ENCODE results near the gene BRCA2. TPM values are rescaled to one million over a fixed set of nuclear protein-coding genes. Genes with fewer than 3 reads are reported as not detected.
A peak's percentile ranks its signal among the peaks of the same experiment; 100 is the strongest.

The BRCA2 gene
- total RNA-seq, 1 experiment from 2014 or later, result 22.9 TPM

- Histone ChIP-seq H3K9me3 (replicated peaks) (0 out of 2 replicates have a peak, but pooled peaks cover 5% of the 10 kb centered on the region), H3K27me3 (no peaks in the 10 kb centered on the region), H3K4me3 (no peak overlapping the region), H3K27ac (no peak overlapping the region), H3K36me3 (no peaks in the 10 kb centered on the region), H3K4me1 (0 out of 2 replicates have a peak, but pooled peaks cover 1% of the 10 kb centered on the region)
- DNase-seq, result no peak
Measured at GRCh38 chr13:32423592-32423991, 108.3 kb downstream of the BRCA2 start.

GRCh38 chr13:32425158-32425557 lies 109.8 kb downstream of the BRCA2 start:
- Histone ChIP-seq H3K36me3 (no peaks in the 10 kb centered on the region), H3K4me3 (no peak overlapping the region), H3K4me1 (peaks cover 11% of the 10 kb centered on the region; the same call in 1 of the 2 replicates), H3K9me3 (replicated peaks) (no peaks in the 10 kb centered on the region), H3K27me3 (no peaks in the 10 kb centered on the region), H3K27ac (no peak overlapping the region)
- DNase-seq, result no peak

DNA sequence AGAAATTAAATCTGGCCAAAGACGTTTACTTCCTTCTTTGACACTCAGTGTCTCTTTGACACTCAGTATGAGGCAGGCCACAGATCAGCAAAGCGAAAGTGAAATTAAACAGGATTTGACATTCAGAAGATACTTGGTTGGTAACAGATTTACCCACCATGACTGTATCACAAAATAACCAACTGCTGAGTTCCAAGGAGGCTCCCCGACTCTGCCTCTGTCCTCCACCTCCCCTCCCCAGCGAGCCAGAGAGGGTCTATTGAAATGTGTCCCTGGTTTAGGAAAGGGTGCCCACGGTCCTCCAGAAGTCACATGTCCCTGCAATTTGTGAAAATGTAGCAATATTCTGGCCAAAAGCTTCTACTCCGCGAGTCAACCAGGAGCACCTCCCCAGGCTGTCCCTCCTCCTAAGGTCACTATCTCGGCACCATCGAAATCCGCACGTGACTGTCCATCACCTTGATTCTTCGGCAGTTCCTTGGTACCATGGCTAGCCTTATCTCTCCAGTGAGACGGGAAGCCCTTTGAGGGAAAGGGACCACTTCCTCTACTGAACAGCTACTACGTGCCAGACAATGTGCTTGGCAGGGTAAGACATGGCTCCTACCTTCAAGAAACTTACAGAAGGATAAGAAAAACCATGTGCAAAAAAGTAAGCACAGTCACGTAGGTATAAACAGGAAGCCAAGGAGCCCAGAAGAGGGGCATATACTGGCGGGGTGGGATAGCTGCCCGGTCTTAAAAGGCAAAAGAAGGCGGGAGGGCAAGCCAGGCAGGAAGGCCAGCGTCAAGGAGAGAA lies 111.1 kb downstream of the BRCA2 start:
- no peak for DNase-seq
- H3K4me3 ChIP-seq, result peak overlapping the region; percentile 91
- peak overlapping the region; percentile 56; the same call in 1 of the 2 replicates for H3K27ac ChIP-seq
- H3K4me1 ChIP-seq, result peaks cover 13% of the 10 kb centered on the region; the same call in 1 of the 2 replicates
- no peaks in the 10 kb centered on the region for H3K9me3 ChIP-seq (replicated peaks)
- no peaks in the 10 kb centered on the region for H3K36me3 ChIP-seq
- H3K27me3 ChIP-seq, result no peaks in the 10 kb centered on the region

GRCh38 chr13:32426990-32427851 lies 111.9 kb downstream of the BRCA2 start:
- no peaks in the 10 kb centered on the region for H3K27me3 ChIP-seq
- peak overlapping the region; percentile 91 for H3K4me3 ChIP-seq
- peaks cover 13% of the 10 kb centered on the region; the same call in 1 of the 2 replicates for H3K4me1 ChIP-seq
- no peaks in the 10 kb centered on the region for H3K36me3 ChIP-seq
- peak overlapping the region; percentile 56 for H3K27ac ChIP-seq
- H3K9me3 ChIP-seq (replicated peaks), result no peaks in the 10 kb centered on the region
- DNase-seq, result peak; percentile 66 to 71

DNA sequence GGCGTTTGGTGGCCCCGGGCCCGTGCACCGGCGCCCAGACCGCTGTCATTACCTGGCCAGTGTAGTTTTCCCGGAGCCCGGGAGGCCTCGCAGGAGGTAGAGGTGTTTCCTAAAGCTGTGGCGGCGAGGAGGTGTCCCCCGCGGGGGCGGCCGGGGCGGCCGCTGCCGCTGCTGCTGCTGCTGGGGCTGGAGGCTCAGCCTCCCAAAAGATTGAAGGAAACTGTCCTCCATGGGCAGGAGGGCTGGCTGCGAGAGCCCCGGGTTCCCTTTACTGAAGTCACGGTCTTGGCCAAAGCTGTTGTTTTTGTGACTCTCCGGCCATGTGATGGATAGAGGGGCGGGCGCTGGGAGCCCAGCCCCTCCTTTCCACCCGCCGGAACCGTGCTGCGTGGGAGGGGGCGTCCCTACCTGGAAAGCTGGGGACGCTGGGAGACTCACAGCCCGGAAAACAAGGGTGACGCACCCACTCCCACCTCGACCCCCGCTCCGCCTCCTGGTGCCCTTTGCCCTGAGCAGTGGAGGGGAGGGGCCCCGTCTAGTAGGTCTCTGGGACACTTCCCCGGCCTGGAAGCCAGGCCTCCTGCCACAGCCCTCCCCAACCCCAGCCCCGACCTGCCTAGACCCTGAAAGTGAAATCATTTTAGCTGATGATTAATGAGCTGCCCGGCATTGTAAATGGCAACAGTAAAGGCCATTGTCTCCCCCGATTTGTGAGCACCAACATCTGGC lies 112.7 kb downstream of the BRCA2 start, which contains the start of gene N4BP2L1:
TSS of gene N4BP2L1 (minus strand) at position 279 of the 729 bp plus-strand sequence. CDS start at position 231, 48 bp downstream.
- Histone ChIP-seq H3K36me3 (no peaks in the 10 kb centered on the region), H3K4me3 (peak within 1 kb of the TSS; percentile 91), H3K4me1 (peaks cover 13% of the 10 kb centered on the region; the same call in 1 of the 2 replicates), H3K27ac (peak within 1 kb of the TSS; percentile 56), H3K27me3 (no peaks in the 10 kb centered on the region), H3K9me3 (replicated peaks) (no peaks in the 10 kb centered on the region)
- peak; percentile 72 to 76 for DNase-seq

- no peaks in the 10 kb centered on the region for H3K9me3 ChIP-seq (replicated peaks)
- H3K4me3 ChIP-seq, result peak overlapping the region; percentile 91
- DNase-seq, result peak in 1 of 2 experiments; percentile 41
- H3K36me3 ChIP-seq, result no peaks in the 10 kb centered on the region
- peak overlapping the region; percentile 56 for H3K27ac ChIP-seq
- peaks cover 13% of the 10 kb centered on the region; the same call in 1 of the 2 replicates for H3K4me1 ChIP-seq
- H3K27me3 ChIP-seq, result no peaks in the 10 kb centered on the region
Measured at GRCh38 chr13:32428581-32429432, 113.5 kb downstream of the BRCA2 start.

DNA sequence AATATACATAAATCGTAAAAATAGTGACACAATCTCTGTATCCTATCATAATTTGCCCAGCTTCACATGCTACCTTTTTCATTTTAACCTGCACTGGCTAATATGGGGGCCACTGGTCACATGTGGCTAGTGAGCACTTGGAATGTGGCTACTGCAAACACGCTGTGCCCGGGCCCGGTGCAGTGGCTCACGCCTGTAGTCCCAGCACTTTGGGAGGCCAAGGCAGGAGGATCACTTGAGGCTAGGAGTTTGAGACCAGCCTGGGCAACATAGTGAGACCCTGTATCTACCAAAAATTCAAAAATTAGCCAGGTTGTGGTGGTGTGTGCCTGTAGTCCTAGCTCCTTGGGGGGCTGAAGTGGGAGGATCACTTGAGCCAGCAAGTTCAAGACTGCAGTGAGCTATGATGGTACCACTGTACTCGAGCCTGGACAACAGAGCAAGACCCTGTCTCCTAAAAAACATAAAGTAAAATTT lies 114.2 kb downstream of the BRCA2 start:
- Histone ChIP-seq H3K36me3 (no peaks in the 10 kb centered on the region), H3K4me3 (no peak overlapping the region), H3K4me1 (peaks cover 13% of the 10 kb centered on the region; the same call in 1 of the 2 replicates), H3K27ac (no peak overlapping the region), H3K27me3 (no peaks in the 10 kb centered on the region), H3K9me3 (replicated peaks) (no peaks in the 10 kb centered on the region)
- no peak for DNase-seq

DNA sequence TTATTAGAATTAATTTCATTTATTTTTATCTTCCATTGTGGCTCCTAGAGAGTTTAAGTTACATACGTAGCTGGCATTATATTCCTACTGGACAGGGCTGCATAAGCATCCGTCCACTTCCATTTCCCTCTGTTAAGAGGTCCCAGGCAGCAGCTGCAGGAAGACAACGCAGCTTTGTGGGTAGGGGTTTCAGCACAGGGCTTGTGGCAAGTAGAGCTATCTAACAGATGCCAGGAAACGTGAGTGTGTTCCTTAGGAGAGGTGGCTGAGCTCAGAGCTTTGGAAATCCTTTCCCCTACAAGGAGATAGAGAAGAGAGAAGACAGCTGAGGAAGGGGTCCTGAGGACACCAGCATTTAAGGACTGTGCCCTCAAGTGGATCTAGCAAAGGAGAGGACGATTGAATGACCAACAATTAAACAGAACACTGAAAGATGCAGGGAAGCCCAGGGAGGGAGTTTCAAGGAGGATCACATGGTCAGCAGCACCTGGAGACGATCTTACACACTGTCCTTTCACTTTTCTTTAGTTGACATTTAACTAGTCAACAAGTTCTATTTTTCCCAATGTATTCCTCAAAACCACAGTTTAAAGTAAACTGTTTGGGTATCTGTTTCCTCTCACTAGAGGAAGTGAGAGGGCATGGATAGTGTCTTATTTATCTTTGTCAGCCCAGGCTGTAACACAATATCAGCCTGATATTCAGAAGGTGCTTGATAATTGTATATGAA lies 114.9 kb downstream of the BRCA2 start:
- no peaks in the 10 kb centered on the region for H3K36me3 ChIP-seq
- H3K4me3 ChIP-seq, result no peak overlapping the region
- H3K9me3 ChIP-seq (replicated peaks), result no peaks in the 10 kb centered on the region
- peaks cover 13% of the 10 kb centered on the region; the same call in 1 of the 2 replicates for H3K4me1 ChIP-seq
- peak overlapping the region; percentile 21 for H3K27ac ChIP-seq
- H3K27me3 ChIP-seq, result no peaks in the 10 kb centered on the region
- peak; percentile 69 to 84 for DNase-seq

GRCh38 chr13:32431361-32431760 lies 116.1 kb downstream of the BRCA2 start:
- no peak for DNase-seq
- H3K27ac ChIP-seq, result no peak overlapping the region
- H3K27me3 ChIP-seq, result no peaks in the 10 kb centered on the region
- no peaks in the 10 kb centered on the region for H3K9me3 ChIP-seq (replicated peaks)
- H3K36me3 ChIP-seq, result no peaks in the 10 kb centered on the region
- no peak overlapping the region for H3K4me3 ChIP-seq
- H3K4me1 ChIP-seq, result peaks cover 13% of the 10 kb centered on the region; the same call in 1 of the 2 replicates

DNA sequence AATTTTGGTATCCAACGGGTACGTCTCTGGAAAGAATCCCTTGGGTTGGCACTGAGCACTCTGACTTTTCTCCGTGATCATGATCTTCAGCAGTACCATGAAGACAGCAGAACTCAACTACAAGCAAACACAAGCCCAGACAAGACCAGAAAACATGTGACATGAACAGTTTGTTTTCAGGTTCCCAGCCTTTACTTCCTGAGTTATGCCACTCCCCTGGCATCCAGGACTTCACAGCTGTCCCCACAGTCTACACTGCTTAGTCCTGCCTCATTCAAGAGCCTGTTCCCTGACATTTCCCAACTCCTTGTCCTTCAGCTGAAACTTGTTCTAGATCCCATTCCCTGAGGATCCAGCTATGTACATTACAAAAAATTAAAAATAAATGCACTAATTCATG lies 117.5 kb downstream of the BRCA2 start:
- H3K27ac ChIP-seq, result no peak overlapping the region
- peak; percentile 24 to 50 for DNase-seq
- H3K9me3 ChIP-seq (replicated peaks), result no peaks in the 10 kb centered on the region

GRCh38 chr13:32438871-32439270 lies 123.6 kb downstream of the BRCA2 start:
- no peak for DNase-seq
- no peaks in the 10 kb centered on the region for H3K9me3 ChIP-seq (replicated peaks)
- no peaks in the 10 kb centered on the region for H3K4me1 ChIP-seq
- H3K36me3 ChIP-seq, result no peaks in the 10 kb centered on the region
- no peak overlapping the region for H3K27ac ChIP-seq
- no peaks in the 10 kb centered on the region for H3K27me3 ChIP-seq
- no peak overlapping the region for H3K4me3 ChIP-seq

More for the DNA sequence above, 117.5 kb downstream of the BRCA2 start:
- Histone ChIP-seq H3K36me3 (no peaks in the 10 kb centered on the region), H3K4me1 (peaks cover 13% of the 10 kb centered on the region; the same call in 1 of the 2 replicates), H3K4me3 (no peak overlapping the region), H3K27me3 (no peaks in the 10 kb centered on the region)

DNA sequence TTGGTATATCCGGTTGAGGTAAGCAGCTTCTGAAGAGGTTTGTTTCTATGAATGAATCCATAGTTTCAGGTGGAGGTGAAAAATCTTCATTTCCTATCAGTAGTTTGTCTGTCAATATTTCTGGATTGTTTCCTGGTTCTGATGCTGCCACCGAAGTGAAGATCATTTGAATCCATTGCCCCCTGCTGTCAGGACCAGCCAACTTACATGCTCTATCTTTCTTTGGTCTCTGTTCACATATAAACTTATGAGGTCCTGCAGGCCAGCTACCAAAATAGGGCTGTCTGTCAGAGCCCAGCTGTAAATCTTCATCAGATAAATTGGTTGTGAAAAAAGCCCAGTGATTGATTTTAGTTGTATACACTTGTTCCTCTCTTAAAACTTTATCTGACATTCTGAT lies 127.8 kb downstream of the BRCA2 start:
- Histone ChIP-seq H3K27ac (no peak overlapping the region), H3K36me3 (no peaks in the 10 kb centered on the region), H3K27me3 (no peaks in the 10 kb centered on the region), H3K4me1 (no peaks in the 10 kb centered on the region), H3K9me3 (replicated peaks) (no peaks in the 10 kb centered on the region), H3K4me3 (no peak overlapping the region)
- DNase-seq, result peak in 1 of 2 experiments; percentile 28

- Histone ChIP-seq H3K27ac (no peak overlapping the region), H3K36me3 (no peaks in the 10 kb centered on the region), H3K9me3 (replicated peaks) (no peaks in the 10 kb centered on the region), H3K4me1 (no peaks in the 10 kb centered on the region), H3K4me3 (no peak overlapping the region), H3K27me3 (no peaks in the 10 kb centered on the region)
- no peak for DNase-seq
Measured at GRCh38 chr13:32445461-32445860, 130.2 kb downstream of the BRCA2 start.
